Activated CD4-positive, alpha-beta T cell treated with anti-CD3 and anti-CD28 coated beads for 4 hours (primary cell): ENCODE data around the gene PPP6R3.

Experiments
- DNase-seq, 2 donors: peaks; one replicate each; pipeline ENCODE4 v3.0.0-alpha.2; 2020

Gene PPP6R3

DNA sequence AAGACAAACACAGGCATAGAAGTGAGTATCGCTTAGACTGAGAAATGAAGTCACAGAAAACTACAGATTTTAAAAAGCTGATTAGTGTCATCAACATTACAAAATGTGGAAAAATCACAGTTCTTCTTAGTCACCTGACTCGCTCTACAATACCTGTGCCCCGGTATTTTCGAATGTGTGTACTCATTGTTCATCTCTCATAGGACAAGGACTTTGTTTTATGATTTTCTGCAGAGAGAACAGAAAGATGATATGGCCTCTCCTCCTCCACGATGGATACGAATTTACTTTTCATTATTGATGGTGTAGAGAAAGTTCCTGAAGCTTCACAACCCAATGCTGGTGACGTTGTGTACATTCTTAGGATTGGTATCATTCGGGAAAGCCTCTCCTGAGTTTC, 194.4 kb downstream of the PPP6R3 start:
- DNase-seq = no peak

DNA sequence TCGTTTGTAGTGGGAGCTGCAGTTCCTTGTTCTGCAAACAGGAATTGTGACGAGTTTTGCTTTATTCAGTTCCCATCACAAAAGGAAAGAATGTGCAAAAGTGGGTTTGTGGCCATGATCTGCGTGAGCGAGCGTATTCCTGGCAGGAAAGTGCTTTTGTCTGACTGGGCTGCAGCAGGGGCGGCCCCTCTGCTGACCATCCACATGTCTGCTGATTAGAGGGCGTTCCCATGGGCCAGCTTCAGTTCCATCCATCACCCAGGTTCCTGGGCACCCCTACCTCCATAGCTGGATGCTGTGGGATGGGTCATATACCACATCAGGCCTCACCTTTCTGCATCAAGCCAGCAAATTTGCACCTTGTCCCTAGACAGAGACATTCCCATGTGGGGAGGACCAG, 194.9 kb downstream of the PPP6R3 start:
- DNase-seq = no peak

DNA sequence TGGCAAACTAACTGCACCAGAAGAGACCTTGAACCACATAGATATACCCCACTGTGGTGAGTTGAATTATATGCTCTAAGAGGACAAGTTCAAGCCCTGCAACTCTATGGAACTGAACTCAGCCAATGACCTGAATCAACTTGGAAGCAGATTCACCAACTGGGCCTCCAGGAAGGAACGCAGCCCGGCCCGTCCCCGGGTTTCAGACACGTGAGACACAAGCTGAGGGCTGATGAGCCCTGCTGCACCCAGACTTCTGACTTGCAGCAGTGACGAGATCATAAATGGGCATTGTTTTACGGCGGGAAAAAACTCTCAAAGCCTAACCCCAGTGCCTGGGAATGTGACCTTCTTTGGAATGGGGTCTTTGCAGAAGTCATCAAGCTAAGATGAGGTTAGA, 195.3 kb downstream of the PPP6R3 start:
- no peak for DNase-seq

DNA sequence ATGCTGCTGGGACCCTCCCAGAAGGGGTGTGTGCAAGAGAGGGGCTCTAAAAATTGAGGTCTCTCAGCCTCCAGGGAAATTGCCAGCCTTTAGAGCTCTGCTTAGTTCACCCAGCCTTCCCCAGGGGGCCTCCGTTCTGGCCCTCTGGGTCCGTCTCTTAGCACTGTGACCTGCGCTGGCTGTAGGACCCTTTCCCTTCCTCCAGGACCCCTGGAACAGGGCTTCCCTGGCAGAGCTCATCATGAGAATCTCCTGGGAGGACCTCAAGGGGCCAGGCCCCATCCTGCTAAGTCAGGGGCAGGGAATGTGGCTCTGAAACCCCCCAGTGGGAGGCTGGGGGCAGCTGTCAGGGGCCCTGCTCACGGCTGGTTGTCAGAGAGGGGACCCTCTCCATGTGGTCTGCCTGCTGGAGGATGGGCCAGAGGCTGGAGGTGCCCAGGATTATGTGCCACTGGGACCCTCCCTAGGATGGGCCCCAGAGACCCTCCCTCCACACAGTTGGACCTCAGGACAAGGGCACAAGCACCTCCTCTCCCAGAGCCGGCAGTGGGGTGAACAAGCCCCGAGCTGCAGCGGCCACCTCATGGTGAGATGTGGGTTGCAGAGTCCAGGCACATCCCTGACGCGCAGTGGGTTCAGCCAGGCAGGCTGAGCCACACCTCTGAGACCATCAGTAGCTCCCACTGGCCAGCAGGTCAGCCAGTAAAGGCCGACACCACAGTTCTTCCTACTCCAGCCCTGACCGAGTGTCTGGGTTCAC, 196.6 kb downstream of the PPP6R3 start:
- DNase-seq = no peak

DNA sequence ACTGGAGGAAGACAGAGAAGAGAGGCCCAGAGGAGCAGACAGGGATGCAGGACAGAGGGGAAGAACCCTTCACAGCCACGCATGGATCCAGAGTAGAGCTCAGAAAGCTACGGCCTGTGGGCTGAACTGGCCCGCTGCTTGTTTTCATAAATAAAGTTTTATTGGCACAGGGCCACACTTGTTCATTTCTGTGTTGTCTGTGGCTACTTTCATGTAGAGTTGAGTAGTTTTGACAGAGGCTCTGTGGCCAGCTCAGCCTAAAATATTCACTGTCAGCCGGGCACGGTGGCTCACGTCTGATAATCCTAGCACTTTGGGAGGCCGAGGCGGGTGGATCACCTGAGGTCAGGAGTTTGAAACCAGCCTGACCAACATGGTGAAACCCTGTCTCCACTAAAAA, 197.5 kb downstream of the PPP6R3 start:
- no peak for DNase-seq

DNA sequence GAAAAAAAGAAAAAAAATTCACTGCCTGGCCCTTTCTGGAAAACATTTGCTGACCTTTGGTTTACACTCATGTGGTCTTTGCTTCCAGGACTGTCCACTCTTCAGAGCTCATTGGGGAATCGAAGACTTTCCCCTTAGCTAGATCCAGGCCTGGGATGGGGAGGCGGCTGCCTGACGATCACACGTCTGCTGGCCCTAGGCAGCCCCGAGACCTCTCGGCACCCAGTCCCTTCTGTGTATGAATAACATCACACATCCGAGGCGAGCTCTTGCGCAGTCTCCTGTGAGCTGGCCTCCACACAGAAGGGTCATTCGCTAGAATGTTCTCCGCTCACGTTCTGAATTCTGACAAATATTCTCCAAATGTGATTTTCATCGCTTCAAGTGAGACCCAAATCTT, 198.1 kb downstream of the PPP6R3 start:
- no peak for DNase-seq

DNA sequence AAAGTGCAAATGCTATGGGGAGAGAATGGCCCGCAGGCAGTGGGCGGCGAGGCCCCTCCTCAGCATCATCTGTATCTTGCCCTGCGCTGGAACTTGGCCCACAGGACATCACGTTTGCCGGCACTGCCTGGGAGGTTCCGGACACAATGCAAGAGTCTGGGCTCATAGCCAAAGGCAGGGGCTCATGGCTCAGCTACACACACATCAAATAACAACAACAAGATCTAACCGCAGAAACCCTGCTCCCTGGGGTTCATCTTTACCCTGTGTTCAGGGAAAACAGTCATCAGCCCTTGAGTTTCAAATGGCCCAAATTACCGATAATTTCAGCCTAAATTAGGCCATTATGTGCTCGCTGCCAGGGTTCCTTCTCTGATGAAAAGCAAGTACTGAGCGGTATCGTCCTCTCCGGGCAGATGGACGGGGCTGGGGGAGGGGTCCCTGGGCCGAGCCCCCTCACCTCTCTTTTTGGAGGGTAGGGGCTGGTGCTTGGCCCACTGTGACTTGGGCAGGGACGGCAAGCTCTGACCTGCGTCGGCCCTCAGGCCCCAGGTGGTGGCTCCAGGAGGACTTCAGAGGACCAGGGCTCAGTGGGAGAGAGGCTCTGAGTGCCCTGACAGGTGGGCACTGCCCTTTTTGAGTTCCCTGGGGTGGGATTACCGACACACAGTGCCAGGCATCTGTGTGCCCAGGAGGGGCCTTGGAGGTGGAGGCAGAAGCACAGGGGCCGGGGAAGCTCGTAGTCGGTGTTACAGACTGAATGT, 198.8 kb downstream of the PPP6R3 start:
- DNase-seq = no peak

DNA sequence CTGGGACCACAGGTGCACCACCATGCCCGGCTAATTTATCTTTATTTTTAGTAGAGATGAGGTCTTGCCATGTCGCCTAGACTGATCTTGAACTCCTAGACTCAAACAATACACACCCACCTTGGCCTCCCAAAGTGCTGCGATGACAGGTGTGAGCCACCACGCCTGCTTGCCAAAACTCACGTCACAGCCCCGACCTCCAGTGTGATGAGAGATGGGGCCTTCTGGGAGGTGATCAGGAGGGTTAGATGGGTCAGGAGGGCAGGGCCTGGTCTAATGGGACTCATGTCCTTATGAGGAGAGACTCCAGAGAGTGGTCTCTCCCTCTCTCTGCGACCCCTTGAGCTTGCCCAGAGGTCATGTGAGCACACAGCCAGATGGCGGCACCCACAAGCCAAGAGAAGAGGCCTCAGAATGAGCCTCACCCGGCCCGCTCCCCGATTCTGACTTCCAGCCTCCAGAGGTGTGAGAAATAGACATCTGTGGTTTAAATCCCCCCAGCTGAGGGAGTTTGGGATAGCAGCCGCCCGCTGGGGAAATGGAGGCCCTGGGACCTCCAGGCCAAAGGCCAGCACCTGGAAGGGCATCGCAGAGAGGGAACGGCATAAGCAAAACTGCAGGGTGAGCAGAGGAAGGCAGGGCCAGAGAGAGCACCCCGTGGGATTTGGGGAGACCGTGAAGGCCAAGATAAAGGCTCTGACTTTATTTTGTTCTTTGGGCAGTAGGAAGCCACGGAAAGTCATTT, 199.7 kb downstream of the PPP6R3 start:
- no peak for DNase-seq

DNA sequence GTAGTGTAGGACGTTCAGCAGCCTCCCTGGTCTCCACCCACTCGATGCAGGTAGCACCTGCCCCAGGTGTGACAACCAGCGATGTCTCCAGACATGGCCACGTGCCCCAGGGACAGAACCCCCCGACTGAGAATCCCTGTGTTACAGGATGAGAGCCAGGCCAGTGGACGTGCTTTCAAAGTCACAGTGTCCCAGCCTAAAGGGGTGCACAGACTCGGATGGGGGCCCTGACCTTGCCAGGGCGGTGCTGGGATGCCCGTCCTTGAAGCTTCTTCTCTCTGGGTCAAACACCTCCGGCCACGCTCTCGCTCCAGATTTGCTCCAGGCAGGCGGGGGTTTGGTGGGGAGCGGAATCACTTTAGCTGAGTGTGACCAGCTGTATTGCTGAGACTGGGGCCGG, 200.5 kb downstream of the PPP6R3 start:
- no peak for DNase-seq

DNA sequence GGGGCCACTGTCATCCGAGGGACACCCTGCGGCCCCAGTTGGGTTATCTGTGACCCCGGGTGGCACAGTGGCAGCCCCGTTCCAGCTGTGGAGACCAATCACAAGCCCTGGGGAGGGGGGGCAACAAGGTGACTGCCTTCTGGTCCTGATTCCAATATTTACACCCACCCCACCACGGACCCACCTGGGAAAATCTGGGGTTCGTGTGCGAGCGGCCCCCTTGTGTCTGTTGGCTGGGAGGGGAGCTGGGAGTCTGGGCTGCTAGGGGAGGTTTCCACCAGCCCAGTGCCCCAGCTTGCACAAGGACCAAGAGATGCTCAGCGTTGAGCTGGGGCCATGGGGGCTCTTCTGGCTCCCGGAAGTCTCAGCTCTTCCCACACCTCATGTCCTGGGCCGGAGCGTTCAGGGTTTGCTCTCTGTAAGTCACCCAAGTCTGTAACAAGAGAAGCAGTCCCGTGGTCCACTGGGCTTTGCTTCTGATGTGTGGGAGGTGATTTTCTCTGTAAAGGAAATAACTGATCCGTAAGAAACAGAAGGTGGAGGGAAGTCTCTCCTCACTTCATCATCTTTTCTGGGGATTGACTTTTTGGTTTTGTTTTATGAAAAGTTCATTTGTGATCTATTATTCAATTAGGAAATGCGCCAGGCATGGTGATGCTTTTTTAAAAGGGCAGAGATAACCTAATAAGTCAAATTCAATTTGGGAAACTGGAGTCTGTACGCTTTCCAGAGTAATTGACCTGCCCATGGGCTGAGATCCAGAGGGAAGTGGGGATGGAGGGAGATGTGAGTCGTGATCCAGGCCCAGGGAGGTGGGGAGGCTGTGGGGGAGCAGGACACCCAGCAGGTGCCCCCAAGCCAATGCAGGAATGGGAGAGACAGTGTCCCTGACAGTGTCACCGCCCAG, 201.4 kb downstream of the PPP6R3 start:
- no peak for DNase-seq

DNA sequence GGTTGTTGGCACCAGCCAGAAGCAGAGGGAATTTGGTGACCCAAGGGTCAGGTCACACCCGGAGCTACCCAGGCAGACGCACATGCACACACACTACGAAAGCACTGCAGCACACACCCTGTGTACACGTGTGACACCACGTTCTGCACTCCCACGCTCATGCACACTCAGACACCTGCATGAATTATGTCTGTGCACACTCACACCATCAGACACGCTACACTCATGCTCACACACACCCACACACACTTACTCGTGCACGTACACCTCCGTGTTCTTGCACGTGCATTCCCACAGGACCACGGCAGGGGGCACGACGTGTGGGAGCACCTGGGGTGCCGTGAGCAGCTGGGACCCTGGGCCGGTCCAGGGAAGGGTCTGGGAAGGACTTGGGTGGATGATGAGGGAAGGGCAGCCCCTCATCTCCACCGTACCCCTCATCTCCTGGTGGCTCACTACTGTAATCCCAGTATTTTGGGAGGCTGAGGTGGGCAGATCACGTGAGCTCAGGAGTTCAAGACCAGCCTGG, 203.0 kb downstream of the PPP6R3 start:
- no peak for DNase-seq

DNA sequence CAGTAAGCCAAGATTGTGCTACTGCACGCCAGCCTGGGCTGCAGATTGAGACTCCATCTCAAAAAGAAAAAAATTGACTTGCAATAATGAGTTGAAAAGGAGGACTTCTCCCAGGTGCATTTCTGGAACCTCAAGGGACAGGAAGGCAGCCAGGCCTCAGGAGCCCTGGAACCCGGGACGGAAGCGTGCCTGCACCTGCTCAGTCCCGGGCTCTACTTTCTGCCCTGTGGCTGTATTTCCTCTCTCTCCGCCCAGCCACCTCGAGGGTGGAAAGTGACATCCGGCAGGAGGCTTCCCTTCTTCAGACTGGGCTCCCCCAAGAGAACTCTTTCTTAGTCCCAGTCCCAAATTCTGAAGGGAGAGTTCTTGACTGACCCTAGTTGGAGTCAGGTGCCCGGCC, 203.6 kb downstream of the PPP6R3 start:
- no peak for DNase-seq

DNA sequence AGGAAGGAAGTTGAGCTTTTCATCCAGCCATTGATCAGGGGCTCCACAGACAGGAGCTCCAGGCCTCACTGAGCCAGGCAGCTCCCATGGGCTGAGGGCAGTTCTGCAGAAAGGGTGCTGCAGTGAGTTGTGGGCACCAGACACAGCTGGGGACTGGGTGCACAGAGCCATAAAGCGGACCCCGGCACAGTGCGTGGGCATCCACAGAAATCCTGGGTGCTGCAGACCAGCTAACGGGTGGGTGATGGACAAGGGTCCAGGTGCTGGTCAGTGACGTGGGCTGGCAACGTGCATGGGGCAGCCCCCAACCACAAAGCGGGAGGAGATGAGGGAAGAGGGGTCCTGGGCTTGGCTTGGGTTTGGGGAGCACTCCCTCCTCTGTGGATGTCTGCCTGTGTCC, 204.4 kb downstream of the PPP6R3 start:
- DNase-seq = no peak
